Neuronal stem cell (in vitro differentiated cells): ENCODE data around the gene STK11IP.

Experiments used
- DNase-seq: peaks from one replicate; pipeline ENCODE4 v3.0.0-alpha.2; 2013; ENCODE audit warnings: low spot score
- H2AFZ ChIP-seq: one replicate; pipeline ENCODE4 v1.6.1; 2013; ENCODE audit warnings: mild to moderate bottlenecking, low read length, inconsistent platforms
- H2AK5ac ChIP-seq: 2 replicates; pipeline ENCODE4 v1.6.1; 2013; ENCODE audit warnings: low read depth, mild to moderate bottlenecking, inconsistent platforms, low read length, moderate library complexity, mixed read lengths
- H2BK120ac ChIP-seq: 2 replicates; pipeline ENCODE4 v1.6.1; 2013; ENCODE audit warnings: low read depth, mild to moderate bottlenecking, inconsistent platforms, low read length, moderate library complexity, mixed read lengths
- H2BK12ac ChIP-seq: one replicate; pipeline ENCODE4 v1.6.1; 2013; ENCODE audit warnings: low read length, inconsistent platforms
- H2BK15ac ChIP-seq: 2 replicates; pipeline ENCODE4 v1.6.1; 2013; ENCODE audit warnings: mild to moderate bottlenecking, low read length, inconsistent platforms, mixed read lengths
- H2BK5ac ChIP-seq: one replicate; pipeline ENCODE4 v1.6.1; 2013; ENCODE audit warnings: inconsistent platforms, mild to moderate bottlenecking, low read length, moderate library complexity
- H3K14ac ChIP-seq: one replicate; pipeline ENCODE4 v1.6.1; 2013; ENCODE audit warnings: low read length, inconsistent platforms
- H3K18ac ChIP-seq: 2 replicates; pipeline ENCODE4 v1.6.1; 2013; ENCODE audit warnings: low read length, inconsistent platforms
- H3K23ac ChIP-seq: 2 replicates; pipeline ENCODE4 v1.6.1; 2013; ENCODE audit warnings: low read depth, mild to moderate bottlenecking, mixed read lengths, low read length, inconsistent platforms; ENCODE audit not compliant: poor library complexity
- H3K27ac ChIP-seq: replicated peaks from 3 replicates; pipeline ENCODE4 v1.5.1; 2013; ENCODE audit warnings: low read length, inconsistent platforms
- H3K27me3 ChIP-seq, 3 experiments: 2 replicates each; pipeline ENCODE4 v1.6.1; 2013; ENCODE audit warnings: low read length in 3 of 3, mild to moderate bottlenecking in 2 of 3, inconsistent platforms in 1 of 3, low read depth in 1 of 3, mixed read lengths in 1 of 3, moderate library complexity in 1 of 3; ENCODE audit not compliant: control insufficient read depth in 3 of 3, insufficient read depth in 3 of 3
- H3K36me3 ChIP-seq, 2 donors: replicated peaks in 1 of 2; 2 replicates each; pipeline ENCODE4 v1.6.1; 2013; ENCODE audit warnings: low read length in 2 of 2; ENCODE audit not compliant: control insufficient read depth in 2 of 2, insufficient read depth in 2 of 2
- H3K4ac ChIP-seq: 2 replicates; pipeline ENCODE4 v1.6.1; 2013; ENCODE audit warnings: inconsistent platforms, mild to moderate bottlenecking, low read length, moderate library complexity
- H3K4me1 ChIP-seq, 2 donors: 1 replicate in 1 of 2; 2 replicates in 1 of 2; pipeline ENCODE4 v1.6.1; 2013; ENCODE audit warnings: low read length in 2 of 2, low read depth in 1 of 2; ENCODE audit not compliant: control insufficient read depth in 2 of 2, insufficient read depth in 1 of 2
- H3K4me2 ChIP-seq: one replicate; pipeline ENCODE4 v1.6.1; 2013; ENCODE audit warnings: mild to moderate bottlenecking, low read length, inconsistent platforms; ENCODE audit not compliant: insufficient read depth, poor library complexity, severe bottlenecking
- H3K4me3 ChIP-seq, 2 donors: 2 replicates each; pipeline ENCODE4 v1.5.1; 2013; ENCODE audit warnings: low read length in 2 of 2, mild to moderate bottlenecking in 2 of 2, inconsistent platforms in 1 of 2, moderate library complexity in 1 of 2
- H3K79me1 ChIP-seq: one replicate; pipeline ENCODE4 v1.6.1; 2013; ENCODE audit warnings: low read depth, mild to moderate bottlenecking, inconsistent platforms, low read length, moderate library complexity
- H3K9ac ChIP-seq: one replicate; pipeline ENCODE4 v1.6.1; 2013; ENCODE audit warnings: mild to moderate bottlenecking, low read depth, low read length, inconsistent platforms; ENCODE audit not compliant: poor library complexity
- H3K9me3 ChIP-seq, 2 donors: replicated peaks in 1 of 2; 2 replicates each; pipeline versions ENCODE3 to v1.6.1; 2013; ENCODE audit warnings: low read length in 2 of 2, mild to moderate bottlenecking in 2 of 2, inconsistent platforms in 1 of 2, low read depth in 1 of 2, mixed read lengths in 1 of 2, moderate library complexity in 1 of 2; ENCODE audit not compliant: control insufficient read depth in 2 of 2, insufficient read depth in 1 of 2
- H4K8ac ChIP-seq: one replicate; pipeline ENCODE4 v1.6.1; 2013; ENCODE audit warnings: low read depth, mild to moderate bottlenecking, inconsistent platforms, low read length, moderate library complexity
- H4K91ac ChIP-seq: one replicate; pipeline ENCODE4 v1.6.1; 2013; ENCODE audit warnings: low read length, low read depth, mild to moderate bottlenecking, inconsistent platforms; ENCODE audit not compliant: poor library complexity
- WGBS, 2 donors: extraction: QIAGEN DNeasy Blood & Tissue Kit; methylation state at CpG; one replicate each; pipeline ENCODE4 v1.1.7; 2013; ENCODE audit warnings: missing lambda C conversion rate in 2 of 2, mixed read lengths in 1 of 2; ENCODE audit not compliant: insufficient read length in 2 of 2, insufficient replicate concordance in 1 of 2; ENCODE audit errors: extremely low coverage in 2 of 2; 5-methylcytosine and 5-hydroxymethylcytosine counted together

STK11IP gene

GRCh38 chr2:219656526-219656925, 58.9 kb downstream of the STK11IP start:
- no peak overlapping the region for H4K8ac ChIP-seq
- H3K14ac ChIP-seq = no peak overlapping the region
- no peak overlapping the region for H2BK5ac ChIP-seq
- H2BK15ac ChIP-seq = no peak overlapping the region
- H2BK12ac ChIP-seq = no peak overlapping the region
- H3K4me1 ChIP-seq = no peaks in the 10 kb centered on the region
- H3K4me2 ChIP-seq = no peak overlapping the region
- H2AFZ ChIP-seq = no peak overlapping the region
- no peak overlapping the region for H3K23ac ChIP-seq
- no peak overlapping the region for H3K4ac ChIP-seq
- no CpG with 5 or more reads among the region's 1 CpG for WGBS, 2 donors
- peaks cover 0 to 6% (median 0%) of the 10 kb centered on the region in 3 experiments for H3K27me3 ChIP-seq
- no peak overlapping the region for H3K4me3 ChIP-seq
- no peak overlapping the region for H2BK120ac ChIP-seq
- no peak overlapping the region for H3K27ac ChIP-seq
- H3K18ac ChIP-seq = no peak overlapping the region
- no peak overlapping the region for H2AK5ac ChIP-seq
- H3K9me3 ChIP-seq = peaks cover 5% of the 10 kb centered on the region in 2 donors
- no peaks in the 10 kb centered on the region for H3K36me3 ChIP-seq
- no peaks in the 10 kb centered on the region for H3K79me1 ChIP-seq
- no peak for DNase-seq
- no peak overlapping the region for H3K9ac ChIP-seq
- no peak overlapping the region for H4K91ac ChIP-seq

- DNase-seq = no peak
Observed at GRCh38 chr2:219658196-219658846, 60.7 kb downstream of the STK11IP start.

GRCh38 chr2:219658874-219659273, 61.2 kb downstream of the STK11IP start:
- Histone ChIP-seq H3K4me3 (no peak overlapping the region), H3K23ac (no peak overlapping the region)
- WGBS, 2 donors = no CpG with 5 or more reads among the region's 3 CpGs

More at GRCh38 chr2:219658196-219658846, 60.7 kb downstream of the STK11IP start:
- Histone ChIP-seq H4K91ac (no peak overlapping the region), H3K4ac (no peak overlapping the region), H2BK5ac (no peak overlapping the region), H3K9ac (no peak overlapping the region), H2AK5ac (no peak overlapping the region), H3K4me1 (peaks cover 2 to 3% of the 10 kb centered on the region in 2 donors), H3K4me2 (no peak overlapping the region), H3K27ac (no peak overlapping the region), H3K23ac (no peak overlapping the region), H2BK120ac (no peak overlapping the region), H2BK15ac (no peak overlapping the region), H2BK12ac (no peak overlapping the region), H3K18ac (no peak overlapping the region), H3K79me1 (no peaks in the 10 kb centered on the region), H2AFZ (no peak overlapping the region), H4K8ac (no peak overlapping the region), H3K4me3 (no peak overlapping the region), H3K27me3 (peaks cover 0 to 6% (median 0%) of the 10 kb centered on the region in 3 experiments), H3K14ac (no peak overlapping the region), H3K36me3 (no peaks in the 10 kb centered on the region), H3K9me3 (peaks cover 5 to 6% of the 10 kb centered on the region in 2 donors)
- WGBS, 2 donors = no CpG with 5 or more reads among the region's 7 CpGs

GRCh38 chr2:219661197-219661954, 63.7 kb downstream of the STK11IP start:
- H3K14ac ChIP-seq = no peak overlapping the region
- no CpG with 5 or more reads among the region's 7 CpGs for WGBS, 2 donors
- no peak overlapping the region for H3K4me3 ChIP-seq

More at GRCh38 chr2:219658874-219659273, 61.2 kb downstream of the STK11IP start:
- Histone ChIP-seq H2AK5ac (no peak overlapping the region), H2BK120ac (no peak overlapping the region), H4K91ac (no peak overlapping the region), H3K14ac (no peak overlapping the region), H2BK15ac (no peak overlapping the region), H3K79me1 (no peaks in the 10 kb centered on the region), H3K9me3 (peaks cover 5 to 6% of the 10 kb centered on the region in 2 donors), H3K9ac (no peak overlapping the region), H3K36me3 (no peaks in the 10 kb centered on the region), H3K27ac (no peak overlapping the region), H3K4ac (no peak overlapping the region), H3K18ac (no peak overlapping the region), H2AFZ (no peak overlapping the region), H3K4me1 (peaks cover 2 to 3% of the 10 kb centered on the region in 2 donors), H3K27me3 (peaks cover 0 to 6% (median 0%) of the 10 kb centered on the region in 3 experiments), H4K8ac (no peak overlapping the region), H2BK5ac (no peak overlapping the region), H2BK12ac (no peak overlapping the region), H3K4me2 (no peak overlapping the region)
- DNase-seq = no peak

More at GRCh38 chr2:219661197-219661954, 63.7 kb downstream of the STK11IP start:
- no peaks in the 10 kb centered on the region for H3K79me1 ChIP-seq
- H2AFZ ChIP-seq = no peak overlapping the region
- no peak overlapping the region for H4K91ac ChIP-seq
- peaks cover 5 to 6% of the 10 kb centered on the region in 2 donors for H3K9me3 ChIP-seq
- no peak overlapping the region for H2BK15ac ChIP-seq
- no peak overlapping the region for H2BK5ac ChIP-seq
- no peak overlapping the region for H3K27ac ChIP-seq
- no peak overlapping the region for H3K23ac ChIP-seq
- H2BK12ac ChIP-seq = no peak overlapping the region
- DNase-seq = no peak
- peaks cover 2 to 6% of the 10 kb centered on the region in 2 donors for H3K4me1 ChIP-seq
- no peak overlapping the region for H3K18ac ChIP-seq
- H3K27me3 ChIP-seq = peaks cover 0 to 10% (median 0%) of the 10 kb centered on the region in 3 experiments
- no peak overlapping the region for H3K4me2 ChIP-seq
- H4K8ac ChIP-seq = no peak overlapping the region
- H2AK5ac ChIP-seq = no peak overlapping the region
- H3K9ac ChIP-seq = no peak overlapping the region
- H3K36me3 ChIP-seq = no peaks in the 10 kb centered on the region
- H3K4ac ChIP-seq = no peak overlapping the region
- no peak overlapping the region for H2BK120ac ChIP-seq
